Measurements from ENCODE around the gene SLC6A5.

SLC6A5 gene

DNA sequence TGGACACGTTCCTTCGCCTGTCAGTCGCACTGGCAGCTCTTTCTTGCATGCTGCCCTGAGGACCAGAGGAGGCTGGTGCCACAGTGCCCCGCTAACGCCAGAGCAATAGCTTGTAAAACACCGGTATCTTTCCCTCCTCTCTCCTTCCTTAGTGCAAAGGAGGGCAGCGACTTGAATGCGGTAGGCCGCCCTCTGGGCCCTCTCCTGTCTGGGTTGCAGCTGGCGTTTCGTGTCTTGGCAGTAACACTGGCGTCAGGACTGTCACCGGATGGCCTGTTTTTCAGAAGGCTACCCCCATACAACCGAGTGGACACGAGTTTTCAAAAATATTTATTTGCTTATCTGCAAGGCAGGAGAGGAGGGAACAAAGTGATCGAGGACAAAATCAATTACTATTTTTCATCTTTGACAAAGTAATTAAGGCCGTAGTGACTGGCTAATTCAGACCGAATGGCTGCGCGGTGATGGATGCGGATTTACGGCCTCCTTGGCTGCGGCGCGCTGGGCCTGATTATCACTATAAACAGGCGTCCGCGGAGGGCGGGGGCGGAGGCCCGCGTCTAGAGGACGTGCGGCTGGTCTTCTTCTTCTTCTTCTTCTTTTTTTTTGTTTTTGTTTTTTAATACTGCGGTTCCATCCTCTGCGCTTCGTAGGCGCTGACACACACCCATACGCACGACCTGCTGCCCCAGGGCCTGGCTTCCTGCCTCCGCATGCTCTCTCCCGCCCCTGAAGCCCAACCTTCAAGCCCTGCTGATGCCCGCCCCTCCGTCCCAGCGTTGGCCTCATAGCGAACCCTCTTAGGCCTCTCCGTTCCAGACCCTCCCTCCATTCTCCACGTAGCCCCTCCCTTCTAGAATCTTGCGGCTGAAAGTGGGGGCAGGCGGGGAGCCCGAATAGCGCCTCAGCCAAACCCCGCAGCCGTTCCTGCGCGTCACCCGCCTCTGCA, 2.9 kb upstream of the SLC6A5 start:
- DNase-seq (ENCODE audit: low spot score) = no peak

DNA sequence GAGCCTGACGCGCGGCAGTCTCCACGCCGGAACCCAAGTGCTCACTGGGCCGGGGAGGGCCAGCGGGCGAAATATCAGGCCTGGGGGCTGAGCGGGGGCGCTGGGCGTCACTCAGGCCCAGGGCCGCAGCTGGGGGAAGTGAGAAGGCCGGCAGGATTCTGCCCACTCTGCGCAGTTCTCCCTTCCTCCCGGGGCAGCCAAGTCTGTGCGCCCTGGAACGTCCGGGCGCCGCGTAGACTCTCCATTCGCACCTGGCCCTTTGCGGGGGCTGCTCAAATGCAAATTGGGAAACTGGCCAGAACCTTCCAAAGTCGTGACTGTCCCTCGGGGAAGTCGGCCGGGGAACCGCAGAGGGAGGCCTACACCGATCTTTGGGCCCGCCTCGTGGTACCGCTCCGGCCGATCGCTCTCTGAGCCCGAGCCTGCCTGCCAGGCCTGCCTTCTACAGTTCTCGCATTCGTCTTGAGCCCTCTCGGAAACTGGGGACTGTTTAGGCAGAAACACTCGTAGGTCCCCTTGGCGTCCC, 2.2 kb upstream of the SLC6A5 start:
- no peak for DNase-seq (ENCODE audit: low spot score)

DNA sequence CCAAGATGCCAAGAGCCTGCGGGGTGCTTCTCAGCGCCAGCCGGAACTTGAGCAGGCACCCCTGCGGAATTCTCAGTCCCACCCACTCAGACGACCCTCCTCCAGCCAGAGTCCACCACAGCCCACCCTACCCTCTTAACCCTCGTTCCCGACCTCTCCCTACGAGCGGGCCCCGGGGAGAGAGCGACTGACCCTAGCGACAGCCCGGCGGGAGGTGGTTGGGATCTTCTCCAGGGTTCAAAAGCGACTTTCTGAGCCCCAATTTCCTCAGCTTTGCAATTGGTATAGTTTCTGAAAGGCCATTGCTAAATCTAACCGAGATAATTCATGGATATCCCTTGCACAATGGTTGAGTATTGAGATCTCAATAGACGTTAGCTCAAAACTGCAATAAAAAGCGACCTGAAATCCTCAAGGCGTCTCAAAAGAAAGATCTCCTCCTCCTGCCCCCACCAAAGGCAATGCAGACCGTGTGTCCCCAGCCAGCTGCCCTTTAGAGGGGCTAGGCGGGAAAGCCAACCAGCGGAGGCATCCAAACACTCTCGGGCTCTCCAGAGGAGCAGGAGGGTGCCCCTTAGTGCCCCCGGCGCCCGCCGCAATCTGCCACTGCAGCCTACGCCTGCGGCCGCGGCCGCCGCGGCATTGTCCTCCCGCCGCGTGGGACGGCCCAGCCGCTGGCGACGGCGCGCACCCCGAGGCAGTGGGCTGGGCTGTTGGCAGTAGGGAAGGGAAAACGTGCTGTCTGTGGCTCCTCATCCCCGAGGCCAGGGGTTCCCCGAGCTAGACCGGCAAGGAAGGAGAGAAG, 1.5 kb upstream of the SLC6A5 start:
- no peak for DNase-seq (ENCODE audit: low spot score)

DNA sequence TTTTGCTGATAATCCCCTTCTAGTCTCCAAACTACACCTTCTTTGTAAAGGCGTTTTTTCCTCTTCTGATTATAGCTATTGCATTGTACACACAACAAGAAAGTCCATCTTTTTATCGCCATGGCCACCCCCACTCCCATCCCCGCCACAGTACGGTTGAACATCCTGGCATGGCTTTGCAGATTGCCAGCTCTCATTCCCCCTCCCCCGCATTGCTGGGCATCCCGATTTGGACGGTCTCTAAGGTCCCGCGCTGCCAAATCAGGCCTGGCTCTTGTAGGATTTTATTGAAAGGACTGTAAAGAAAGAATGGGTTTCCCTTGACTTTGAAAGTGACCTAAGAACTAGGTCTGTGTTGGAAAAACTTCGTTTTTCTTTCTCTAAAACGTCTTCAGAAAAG, 916 bp upstream of the SLC6A5 start:
- no peak for DNase-seq (ENCODE audit: low spot score)

DNA sequence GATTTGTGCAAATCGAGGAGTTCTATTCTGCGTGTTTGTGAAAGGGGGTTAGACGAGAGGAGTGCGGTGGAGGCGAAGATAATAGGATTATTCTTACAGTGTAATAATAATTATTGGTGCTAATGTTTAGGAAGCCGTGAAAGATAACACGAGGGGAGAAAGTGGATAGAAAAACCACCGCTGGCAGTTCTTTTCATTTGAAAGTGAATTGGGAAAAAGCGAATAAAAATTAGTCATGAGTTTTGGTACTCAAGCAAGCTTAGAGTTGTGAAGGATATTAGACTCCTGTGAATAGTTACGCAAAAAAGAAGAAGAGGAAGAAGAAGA, 575 bp downstream of the SLC6A5 start:
- DNase-seq (ENCODE audit: low spot score) = no peak

DNA sequence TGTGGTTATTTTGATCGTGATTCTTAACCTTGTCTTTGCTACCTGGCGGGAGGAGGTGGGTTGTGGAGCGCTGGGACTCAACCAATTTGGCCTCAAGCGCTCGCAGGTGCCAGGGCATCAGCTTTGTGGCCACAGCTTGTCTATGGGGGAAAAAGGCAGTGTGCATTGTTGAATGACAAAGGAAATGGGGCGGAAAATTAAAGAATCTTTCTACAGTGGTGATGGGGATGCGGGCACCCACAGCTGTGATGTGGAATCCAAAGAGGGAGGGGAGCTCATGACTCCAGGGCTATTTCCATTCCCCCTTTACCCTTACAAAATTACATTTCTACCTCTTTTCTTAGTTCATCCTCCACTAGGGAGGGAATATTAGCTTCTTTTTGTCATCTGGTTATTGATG, 1.1 kb downstream of the SLC6A5 start:
- DNase-seq (ENCODE audit: low spot score) = no peak

DNA sequence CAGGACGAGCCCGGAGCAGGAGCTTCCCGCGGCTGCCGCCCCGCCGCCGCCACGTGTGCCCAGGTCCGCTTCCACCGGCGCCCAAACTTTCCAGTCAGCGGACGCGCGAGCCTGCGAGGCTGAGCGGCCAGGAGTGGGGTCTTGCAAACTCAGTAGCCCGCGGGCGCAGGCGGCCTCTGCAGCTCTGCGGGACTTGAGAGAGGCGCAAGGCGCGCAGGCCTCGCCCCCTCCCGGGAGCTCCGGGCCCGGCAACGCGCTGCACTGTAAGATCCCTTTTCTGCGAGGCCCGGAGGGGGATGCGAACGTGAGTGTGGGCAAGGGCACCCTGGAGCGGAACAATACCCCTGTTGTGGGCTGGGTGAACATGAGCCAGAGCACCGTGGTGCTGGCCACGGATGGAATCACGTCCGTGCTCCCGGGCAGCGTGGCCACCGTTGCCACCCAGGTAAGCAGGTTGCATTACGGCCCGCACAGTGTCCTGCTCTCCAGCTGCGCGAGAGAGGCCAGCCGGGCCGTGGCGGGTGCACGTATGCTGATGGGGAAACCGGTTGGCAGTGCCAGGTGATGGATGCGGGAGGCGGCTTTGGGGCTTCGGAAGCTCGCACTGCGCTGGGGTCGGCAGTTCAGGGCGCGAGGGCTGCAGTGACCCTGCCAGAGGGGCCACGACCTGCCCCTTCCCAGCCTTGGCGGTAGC, 2.0 kb downstream of the SLC6A5 start:
- DNase-seq (ENCODE audit: low spot score) = no peak

DNA sequence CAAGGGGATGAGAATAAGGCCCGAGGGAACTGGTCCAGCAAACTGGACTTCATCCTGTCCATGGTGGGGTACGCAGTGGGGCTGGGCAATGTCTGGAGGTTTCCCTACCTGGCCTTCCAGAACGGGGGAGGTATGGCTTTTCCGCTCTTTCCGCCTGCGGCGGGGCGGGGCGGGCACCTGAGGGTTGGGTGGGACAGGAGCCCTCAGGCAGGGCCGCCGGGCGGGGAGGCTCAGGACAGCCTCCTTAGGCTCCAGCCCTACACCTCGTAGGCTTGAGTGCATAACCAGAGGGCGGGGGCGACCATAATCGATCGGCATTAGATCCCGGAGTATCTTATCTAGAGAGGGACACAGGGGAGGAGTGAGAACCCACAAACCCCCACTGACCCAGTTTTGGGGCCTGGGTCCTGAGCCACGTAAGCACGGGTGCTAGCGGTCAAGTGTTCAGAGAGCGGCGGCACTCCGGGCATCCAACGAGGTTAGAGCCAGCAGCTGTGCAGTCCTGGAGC, 4.9 kb downstream of the SLC6A5 start:
- no peak for DNase-seq (ENCODE audit: low spot score)

DNA sequence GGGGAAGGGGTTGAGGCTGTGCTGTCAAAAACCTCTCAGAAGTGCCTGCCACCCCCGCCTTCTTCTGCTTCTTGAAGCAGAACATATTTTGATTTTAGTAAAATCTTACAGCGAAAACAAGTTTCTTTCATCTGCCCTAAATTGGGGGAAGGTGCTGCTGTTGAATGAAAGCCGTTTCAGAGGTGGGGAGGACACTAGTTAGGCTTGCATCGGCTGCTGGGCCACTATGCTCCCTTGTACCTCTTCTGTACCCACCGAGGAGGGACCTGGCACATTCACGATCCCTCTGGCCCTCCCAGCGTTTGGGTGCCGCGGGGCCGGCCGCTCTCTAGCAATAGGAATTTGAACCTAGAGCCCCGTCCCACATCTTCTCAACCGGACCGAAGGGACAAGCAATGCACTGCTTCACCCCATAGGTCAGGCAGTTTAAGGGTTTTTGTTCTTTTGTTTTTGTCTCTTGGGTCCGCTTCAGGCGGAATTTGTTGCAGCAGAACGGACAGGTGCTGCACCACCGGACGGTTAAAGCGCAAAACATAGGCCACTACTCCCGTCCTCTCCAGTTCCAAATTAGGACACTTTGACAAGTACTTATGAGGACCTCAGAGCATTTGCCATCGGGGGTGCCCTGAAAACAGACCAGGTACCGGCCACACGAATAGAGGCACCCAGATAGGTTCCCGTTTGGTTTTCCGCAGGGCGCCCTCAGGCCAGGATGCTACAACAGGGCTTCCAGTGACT, 5.6 kb downstream of the SLC6A5 start:
- no peak for DNase-seq (ENCODE audit: low spot score)

DNA sequence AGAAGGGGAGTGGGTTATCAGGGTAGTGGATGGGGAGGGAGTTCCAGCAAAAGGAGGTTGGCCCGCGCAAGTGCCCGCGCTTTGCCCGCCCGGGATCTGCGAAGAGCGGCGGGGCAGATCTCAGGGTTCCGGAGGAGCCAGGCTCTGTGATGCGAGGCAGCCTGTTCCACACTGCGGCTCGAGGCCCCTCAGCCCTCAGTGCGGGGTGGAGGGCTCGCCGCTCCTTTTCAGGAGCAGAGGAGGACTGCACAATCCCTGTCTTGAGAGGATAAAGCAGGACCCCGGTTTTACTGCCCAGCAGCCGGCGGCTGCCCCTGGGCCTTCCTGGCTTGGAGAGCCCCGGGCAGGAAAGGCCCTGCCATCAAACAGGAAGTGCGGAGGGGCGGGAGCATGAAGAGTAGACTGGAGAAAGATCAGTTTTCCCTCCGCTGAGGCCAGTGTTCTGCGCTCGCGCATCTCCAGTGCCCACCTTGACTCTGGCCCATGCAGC, 6.2 kb downstream of the SLC6A5 start:
- no peak for DNase-seq (ENCODE audit: low spot score)

DNA sequence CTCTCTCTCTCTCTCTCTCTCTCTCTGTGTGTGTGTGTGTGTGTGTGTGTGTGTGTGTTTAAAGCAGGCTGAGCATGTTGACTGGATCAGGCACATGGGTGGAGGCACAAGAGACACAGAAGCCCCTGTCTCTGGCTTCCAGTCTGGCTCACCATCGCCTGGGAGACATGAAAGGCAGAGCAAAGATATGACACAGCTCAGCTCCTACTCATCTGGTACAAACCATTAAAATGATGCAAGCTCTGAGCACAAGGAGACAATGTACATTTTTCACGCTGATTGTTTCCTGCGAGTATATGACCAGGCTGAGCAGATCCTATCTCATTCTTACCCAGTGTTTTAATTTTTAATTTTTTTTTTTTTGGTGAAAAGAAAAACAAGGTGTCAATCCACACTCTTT, 9.5 kb downstream of the SLC6A5 start:
- DNase-seq (ENCODE audit: low spot score) = no peak

DNA sequence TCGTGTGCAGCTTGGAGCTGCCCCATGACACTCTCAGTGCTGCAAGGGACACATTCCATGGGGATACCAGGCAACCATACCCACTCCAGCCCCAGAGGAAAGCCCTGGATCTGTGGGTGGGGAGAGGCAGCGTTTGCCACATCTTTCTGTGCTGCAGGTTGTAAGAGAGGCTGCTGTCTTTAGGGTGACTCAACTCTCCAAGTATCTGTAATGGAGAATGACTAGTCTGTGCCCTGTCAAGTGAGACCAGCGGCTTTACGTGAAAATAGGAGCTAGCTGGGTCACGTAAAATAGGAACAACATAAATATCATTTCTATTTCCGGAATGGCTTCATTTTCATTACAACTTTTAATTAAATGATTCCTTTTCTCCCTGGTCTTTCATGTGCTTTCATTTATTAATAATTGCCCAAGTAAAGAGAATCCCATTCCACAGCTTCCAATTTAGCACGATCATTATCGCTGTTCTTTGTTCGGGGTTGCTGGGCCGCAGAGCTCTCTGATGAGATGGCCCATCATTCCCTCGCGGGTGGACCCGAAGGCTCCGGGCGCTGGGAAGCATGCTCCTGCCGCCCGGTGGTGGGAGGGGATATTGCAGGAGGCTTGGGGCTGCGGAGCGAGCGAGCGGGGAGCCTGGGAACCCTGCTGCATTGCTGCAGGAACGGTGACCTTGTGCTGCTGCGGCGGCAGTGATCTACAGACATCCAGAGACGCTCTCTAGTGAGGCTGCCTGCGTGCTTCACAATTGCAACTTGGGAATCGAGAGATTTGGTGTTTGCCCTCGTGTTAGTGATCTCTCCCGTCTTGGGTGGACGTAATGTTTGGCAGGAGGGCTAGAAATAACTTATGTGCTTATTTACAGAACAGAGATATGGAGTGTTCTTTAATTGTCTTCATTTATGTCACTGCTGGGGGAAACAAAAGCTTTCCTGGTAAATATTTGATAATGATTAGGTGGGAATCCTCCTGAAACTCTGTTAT, 10.6 kb downstream of the SLC6A5 start:
- DNase-seq (ENCODE audit: low spot score) = peak; percentile 69

DNA sequence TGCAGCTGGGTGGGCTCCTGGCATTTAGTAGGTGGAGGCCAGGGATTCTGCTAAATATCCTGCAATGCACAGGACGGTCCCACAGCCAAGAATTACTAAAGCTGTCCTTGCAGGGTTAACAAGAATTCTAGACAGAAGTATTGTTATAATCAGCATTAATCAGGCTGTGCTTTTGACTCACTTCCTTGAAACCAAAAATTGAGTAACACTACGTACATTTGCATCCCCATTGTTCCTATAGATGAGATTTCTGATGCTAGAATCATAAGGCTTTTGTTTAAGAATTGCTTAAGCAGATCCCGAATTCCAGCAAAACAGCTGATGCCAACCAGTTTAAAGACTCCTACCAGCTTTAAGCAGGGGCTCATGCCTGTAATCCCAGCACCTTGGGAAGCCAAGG, 11.4 kb downstream of the SLC6A5 start:
- DNase-seq (ENCODE audit: low spot score) = no peak

DNA sequence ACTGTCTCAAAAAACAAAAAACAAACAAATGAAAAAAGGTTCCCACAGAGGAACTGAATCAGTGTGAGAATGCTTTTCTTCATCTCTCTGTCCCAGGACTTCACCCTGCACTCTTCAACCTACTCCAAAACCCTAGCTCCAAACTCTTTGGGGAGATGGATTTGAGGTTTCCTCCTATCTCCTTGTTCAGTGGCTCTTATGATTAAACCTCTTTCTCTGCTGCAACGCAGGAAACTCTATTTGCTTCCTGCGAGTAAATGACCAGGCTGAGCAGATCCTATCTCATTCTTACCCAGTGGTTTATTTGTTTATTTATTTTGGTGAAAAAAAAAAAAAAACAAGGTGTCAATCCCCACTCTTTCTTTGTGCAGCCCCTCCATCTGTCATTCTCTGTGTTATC, 12.0 kb downstream of the SLC6A5 start:
- no peak for DNase-seq (ENCODE audit: low spot score)

DNA sequence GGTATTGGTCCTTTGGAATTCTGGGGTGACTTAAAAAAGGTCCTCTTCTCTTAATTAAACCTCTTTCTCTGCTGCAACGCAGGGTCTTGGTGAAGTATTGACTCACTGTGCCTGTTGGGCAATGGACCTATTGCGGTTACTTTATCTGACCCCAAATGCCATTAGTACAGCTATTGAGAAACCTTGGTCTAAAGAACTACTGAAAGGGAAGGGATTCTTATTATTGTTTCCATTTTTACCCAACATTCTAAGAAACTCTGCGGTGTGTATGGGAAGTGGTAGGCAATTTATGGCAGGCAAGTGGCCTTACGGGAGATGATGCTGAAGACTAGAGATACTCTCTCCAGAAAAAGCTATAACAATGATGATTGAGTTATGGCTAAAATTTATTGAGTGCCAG, 12.5 kb downstream of the SLC6A5 start:
- DNase-seq (ENCODE audit: low spot score) = no peak

DNA sequence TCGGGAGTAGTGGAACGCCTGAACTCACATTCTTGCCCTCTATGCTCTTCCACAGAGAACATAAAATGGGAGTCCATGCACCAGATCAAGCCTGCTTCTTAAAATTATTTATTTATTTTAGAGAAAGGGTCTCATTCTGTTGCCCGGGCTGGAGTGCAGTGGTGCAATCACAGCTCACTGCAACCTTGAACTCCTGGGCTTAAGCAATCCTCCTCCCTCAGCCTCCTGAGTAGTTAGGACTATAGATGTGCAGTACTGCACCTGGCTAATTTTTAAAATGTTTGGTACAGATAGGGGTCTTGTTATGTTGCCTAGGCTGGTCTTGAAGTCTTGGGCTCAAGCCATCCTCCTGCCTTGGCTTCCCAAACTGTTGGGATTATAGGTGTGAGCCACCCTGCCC, 13.0 kb downstream of the SLC6A5 start:
- no peak for DNase-seq (ENCODE audit: low spot score)

DNA sequence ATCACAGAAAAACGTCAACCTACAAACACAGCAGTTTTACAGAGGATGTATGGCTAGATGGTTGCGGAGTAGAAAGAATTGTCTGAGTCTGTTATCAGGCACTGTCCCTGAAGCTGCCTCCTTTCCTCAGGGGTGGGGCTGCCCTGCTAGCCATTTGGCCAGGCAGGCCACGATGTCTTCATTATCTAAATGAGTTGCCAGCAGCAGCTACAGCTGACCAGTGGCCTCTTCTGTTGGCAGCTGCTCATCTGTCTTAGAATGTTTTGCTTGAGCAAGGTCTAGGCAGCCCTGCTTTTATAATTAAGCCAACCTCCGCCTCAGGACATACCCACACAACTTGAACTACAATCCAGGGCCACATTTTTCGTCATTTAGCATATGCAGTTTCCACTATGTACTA, 17.5 kb downstream of the SLC6A5 start:
- no peak for DNase-seq (ENCODE audit: low spot score)

DNA sequence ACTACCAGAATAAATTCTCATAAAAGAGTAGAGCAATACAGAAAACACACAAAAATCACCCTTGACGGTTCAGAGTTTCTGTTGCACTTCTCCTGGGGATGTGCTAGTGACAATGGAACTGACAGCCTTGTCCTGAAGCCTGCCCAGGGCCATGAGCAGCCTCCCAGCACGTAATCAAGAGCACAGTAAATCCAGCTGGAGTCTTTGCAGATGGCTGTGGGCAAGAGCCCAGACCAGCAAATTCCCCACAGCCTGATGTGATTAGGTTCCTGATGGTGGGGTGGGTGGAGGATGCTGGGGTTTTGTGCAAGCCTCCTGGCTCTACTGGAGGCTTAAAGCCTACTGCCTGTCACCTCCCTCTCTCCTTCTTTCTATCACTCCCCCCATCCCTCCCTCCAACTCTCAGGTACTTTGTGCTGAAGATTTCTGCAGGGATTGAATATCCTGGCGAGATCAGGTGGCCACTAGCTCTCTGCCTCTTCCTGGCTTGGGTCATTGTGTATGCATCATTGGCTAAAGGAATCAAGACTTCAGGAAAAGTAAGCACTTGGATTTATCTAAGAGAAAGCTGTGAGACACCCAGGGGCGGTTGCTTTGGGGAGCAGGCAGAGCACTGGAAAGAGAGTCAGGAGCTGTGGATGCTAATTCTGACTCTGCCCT, 18.1 kb downstream of the SLC6A5 start:
- no peak for DNase-seq (ENCODE audit: low spot score)

DNA sequence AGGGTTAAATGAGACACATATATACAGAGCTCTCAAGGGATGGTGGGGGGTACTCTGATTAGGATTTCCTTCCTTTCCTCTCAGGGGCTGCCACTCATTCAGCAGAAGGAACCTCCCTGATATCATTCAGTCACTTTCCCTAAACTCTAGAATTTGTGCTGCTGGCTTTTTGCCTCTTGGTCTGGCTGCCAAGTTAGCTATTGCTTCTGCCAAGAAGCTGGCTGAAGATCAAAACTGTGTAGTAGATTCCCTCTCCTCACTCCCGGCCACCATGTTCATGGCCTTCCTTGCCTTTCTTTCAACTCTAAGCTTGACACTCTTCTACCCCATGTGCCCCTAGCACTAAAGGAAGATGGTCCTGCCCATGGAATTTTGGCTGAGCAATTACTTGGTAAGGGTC, 18.7 kb downstream of the SLC6A5 start:
- DNase-seq (ENCODE audit: low spot score) = no peak

DNA sequence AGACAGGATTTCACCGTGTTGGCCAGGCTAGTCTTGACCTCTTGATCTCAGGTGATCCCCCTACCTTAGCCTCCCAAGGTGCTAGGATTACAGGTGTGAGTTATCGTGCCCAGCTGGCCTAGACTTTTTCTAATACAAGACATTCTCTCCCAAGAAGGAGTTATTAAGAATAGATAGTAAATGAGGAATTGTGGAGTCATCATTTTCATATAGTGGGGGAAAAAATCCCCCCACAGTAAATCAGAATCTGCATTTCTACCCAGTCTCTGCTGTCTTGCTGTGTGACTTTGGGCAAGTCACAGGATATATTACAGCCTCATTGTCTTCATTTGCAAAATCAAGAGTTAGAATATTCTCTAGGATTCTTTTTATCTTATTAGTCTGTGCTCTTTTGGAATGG, 21.6 kb downstream of the SLC6A5 start:
- no peak for DNase-seq (ENCODE audit: low spot score)

Measured in activated CD4-positive, alpha-beta T cell treated with anti-CD3 and anti-CD28 coated beads, Interleukin-2, Interleukin-4, amounts not matched to agents 100 ng/mL and 50 ng/mL, durations not matched to agents 16 hours and 8 hours (primary cell).